Activated CD4-positive, alpha-beta T cell treated with anti-CD3 and anti-CD28 coated beads, Interleukin-2, amount 50 U/mL, for 48 hours (primary cell): ENCODE results near the gene TDRD9.
A peak's percentile ranks its signal among the peaks of the same experiment; 100 is the strongest.
"Not testable (repeated sequence)": the region's sequence is repeated elsewhere in the genome, so short reads cannot be mapped to it uniquely, and the experiment has no call there.

Experiments
- DNase-seq, 2 experiments: peaks; one replicate each; pipeline ENCODE4 v3.0.0-alpha.2; 2020

Gene TDRD9, protein sequence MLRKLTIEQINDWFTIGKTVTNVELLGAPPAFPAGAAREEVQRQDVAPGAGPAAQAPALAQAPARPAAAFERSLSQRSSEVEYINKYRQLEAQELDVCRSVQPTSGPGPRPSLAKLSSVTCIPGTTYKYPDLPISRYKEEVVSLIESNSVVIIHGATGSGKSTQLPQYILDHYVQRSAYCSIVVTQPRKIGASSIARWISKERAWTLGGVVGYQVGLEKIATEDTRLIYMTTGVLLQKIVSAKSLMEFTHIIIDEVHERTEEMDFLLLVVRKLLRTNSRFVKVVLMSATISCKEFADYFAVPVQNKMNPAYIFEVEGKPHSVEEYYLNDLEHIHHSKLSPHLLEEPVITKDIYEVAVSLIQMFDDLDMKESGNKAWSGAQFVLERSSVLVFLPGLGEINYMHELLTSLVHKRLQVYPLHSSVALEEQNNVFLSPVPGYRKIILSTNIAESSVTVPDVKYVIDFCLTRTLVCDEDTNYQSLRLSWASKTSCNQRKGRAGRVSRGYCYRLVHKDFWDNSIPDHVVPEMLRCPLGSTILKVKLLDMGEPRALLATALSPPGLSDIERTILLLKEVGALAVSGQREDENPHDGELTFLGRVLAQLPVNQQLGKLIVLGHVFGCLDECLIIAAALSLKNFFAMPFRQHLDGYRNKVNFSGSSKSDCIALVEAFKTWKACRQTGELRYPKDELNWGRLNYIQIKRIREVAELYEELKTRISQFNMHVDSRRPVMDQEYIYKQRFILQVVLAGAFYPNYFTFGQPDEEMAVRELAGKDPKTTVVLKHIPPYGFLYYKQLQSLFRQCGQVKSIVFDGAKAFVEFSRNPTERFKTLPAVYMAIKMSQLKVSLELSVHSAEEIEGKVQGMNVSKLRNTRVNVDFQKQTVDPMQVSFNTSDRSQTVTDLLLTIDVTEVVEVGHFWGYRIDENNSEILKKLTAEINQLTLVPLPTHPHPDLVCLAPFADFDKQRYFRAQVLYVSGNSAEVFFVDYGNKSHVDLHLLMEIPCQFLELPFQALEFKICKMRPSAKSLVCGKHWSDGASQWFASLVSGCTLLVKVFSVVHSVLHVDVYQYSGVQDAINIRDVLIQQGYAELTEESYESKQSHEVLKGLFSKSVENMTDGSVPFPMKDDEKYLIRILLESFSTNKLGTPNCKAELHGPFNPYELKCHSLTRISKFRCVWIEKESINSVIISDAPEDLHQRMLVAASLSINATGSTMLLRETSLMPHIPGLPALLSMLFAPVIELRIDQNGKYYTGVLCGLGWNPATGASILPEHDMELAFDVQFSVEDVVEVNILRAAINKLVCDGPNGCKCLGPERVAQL (N-terminal part only)

DNA sequence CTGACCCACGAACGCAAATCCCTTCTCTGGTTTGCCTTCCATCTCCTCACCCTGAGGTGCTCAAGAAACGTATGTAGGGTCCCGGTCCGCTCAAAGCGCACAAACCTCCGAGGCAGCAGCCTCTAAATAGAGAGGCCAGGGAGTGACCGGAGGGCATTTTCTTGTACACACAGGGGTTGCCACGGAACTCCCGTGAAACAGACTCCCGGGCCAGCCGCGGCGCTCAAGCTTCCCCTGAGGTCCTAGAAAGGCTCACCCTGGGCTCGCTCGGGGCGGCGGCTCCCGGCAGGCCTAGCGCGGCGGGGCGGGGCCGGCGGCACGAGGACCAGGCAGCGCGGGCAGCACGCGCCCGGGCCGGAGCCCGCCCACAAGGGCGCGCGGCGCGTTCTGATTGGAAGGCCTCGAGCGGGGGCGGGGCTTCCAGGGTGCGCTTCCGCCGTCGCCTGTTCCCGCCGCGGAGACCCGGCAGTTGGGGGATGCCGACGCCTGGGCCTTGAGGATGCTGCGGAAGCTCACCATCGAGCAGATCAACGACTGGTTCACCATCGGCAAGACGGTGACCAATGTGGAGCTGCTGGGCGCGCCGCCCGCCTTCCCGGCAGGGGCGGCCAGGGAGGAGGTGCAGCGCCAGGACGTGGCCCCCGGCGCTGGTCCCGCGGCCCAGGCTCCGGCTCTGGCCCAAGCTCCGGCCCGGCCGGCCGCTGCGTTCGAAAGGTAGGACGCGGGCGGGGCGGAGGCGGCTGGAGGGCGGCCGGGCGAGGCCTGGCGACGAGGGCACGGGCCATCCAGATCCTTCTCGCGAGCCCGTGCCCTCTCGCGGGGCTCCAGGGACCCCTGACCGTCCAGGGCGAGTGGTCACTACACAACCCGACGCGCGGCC lies at the start of gene TDRD9:
Gene TDRD9 (plus strand): TSS at position 446 of the 880 bp plus-strand sequence. CDS start 54 bp downstream, at position 500.
- no peak for DNase-seq

DNA sequence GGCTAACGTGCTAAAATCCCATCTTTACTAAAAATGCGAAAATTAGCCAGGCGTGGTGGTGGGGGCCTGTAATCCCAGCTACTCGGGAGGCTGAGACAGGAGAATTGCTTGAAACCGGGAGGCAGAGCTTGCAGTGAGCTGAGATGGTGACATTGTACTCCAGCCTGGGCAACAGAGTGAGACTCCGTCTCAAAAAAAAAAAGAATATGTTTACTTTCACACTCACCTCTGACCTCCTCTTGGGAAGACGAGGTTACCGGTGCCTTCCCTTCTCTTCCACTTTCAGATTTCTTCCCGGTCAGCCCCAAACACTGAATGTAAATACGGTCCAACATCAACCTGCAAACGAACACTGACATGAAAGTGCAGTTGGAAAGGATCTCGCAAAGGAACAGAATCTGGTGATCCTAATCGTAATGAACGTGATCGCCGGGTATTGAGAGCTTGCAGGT lies 49.1 kb upstream of the TDRD9 start:
- DNase-seq, result no peak

DNA sequence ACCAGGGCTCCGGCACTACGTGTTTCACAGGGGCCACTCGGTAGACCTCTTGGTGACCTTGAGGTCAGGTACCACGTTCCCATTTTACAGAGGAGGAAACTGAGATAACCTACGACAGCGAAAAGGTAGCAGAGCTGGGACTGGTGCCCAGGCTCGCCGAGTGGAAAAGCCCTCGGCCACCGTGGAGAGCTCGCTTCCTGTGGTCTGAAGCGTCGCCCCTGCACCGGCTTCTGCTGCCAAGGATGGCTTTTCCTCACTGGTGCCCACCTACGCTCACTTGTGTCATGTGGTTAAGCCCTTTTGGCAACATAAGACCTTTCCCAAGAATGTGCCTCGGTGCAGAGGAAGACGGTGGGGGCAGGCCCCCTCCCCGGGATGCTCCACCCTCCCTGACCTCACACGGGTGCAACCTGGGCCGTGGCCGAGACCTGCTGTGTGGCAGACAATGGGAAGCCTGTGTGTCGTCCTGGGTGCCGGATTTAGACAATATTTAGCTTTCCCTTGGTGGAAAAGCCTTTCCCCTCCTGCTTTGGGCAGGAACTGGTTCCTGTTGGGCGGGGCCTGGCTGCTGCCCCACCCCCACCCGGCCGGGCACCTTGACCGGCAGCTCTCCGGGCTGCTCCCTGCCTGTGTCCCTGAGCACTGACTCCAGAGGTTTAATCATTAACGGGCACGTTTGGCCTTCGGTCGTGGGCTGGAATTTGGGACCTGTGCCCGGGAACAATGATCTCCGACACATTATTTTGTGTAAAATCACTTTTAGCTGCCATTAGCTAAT lies 48.5 kb upstream of the TDRD9 start:
- peak in 1 of 2 experiments; percentile 16 for DNase-seq

DNA sequence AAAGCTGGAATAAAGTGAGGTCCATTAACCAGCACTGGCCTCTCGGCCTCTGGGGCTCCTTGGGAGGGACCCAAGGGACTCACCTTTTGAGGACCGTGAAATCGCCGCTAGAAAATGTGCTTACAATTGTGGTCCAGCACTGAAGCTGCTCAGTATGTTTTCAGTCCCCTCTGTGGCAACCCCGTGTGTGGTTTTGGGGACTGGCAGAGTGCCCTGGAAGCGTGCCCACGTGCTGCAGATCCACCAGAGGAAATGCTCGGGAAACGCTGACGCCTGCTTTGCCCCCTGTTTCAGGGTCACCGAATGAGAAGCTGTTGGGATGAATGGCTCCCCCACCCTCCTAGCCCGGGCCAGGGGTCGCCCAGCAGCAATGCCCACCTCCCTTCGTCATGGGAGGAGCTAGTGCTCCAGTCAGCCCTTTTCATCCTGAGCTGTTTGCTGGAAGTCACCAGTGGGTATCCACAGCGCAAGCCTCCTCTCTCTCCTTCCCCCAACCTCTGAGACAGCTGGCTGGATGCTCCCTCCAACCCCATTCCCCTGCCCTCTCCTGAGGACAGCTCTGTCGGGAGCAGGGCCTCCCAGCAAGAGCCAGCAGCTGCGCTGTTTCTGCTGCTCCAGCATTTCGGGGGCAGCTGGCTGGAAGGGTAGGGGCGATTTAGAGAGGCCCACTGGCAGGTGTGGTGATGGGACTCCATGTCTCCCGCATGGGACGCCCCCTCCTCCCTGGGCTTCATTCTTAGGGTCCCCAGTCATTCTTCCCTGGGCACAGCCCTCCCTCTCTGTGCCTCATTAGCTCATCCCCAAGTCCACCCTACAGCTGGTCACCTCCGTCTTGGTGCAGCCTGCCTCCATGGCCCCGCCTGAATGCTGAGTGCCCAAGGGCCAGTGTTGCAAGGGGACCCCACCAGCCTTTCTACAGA lies 47.6 kb upstream of the TDRD9 start:
- no peak for DNase-seq

DNA sequence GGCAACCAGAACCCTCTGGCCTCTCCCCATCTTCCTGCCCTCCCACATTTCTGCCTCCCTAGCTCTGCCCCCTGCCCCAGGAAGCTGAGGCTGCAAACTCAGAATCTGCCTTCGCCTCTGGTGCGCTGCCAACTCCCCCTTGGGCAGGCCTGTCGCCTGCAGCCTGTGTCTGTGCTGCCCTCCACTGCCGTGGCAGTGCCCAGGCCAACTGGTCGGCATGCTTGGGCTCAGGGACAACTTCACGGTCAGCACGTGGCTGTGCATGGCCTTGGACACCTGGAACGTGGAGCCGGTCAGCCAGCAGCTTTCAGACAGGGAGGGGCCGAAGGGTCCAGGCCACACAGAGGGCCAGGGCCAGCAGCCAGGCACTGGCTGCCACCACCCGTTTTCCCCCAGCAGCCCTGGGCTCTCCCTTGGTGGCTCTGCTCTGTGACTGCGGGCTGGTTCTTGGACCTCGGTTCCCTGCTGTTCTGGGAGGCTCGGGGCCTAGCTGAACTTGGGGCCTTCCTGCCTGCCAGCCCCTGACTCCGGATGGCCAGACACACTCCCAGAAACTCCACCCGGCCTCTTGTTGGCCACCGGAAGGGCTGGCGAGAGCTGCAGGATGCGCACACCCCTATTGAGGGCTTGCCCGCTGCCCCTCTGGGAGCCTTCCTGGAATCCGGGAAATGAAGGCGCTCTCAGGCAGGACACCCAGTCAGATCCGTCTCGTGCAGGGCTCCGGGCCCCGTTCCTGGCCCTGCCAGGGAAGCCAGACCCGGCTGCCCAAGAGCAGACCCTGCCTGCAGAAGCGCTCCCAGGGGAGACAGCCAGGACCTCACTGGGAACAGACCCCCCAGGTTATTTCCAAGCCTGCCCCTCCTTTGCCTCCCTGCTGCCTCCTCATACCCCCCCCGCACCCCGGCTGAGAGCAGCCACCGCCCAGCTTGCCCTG lies 46.7 kb upstream of the TDRD9 start:
- no peak for DNase-seq

DNA sequence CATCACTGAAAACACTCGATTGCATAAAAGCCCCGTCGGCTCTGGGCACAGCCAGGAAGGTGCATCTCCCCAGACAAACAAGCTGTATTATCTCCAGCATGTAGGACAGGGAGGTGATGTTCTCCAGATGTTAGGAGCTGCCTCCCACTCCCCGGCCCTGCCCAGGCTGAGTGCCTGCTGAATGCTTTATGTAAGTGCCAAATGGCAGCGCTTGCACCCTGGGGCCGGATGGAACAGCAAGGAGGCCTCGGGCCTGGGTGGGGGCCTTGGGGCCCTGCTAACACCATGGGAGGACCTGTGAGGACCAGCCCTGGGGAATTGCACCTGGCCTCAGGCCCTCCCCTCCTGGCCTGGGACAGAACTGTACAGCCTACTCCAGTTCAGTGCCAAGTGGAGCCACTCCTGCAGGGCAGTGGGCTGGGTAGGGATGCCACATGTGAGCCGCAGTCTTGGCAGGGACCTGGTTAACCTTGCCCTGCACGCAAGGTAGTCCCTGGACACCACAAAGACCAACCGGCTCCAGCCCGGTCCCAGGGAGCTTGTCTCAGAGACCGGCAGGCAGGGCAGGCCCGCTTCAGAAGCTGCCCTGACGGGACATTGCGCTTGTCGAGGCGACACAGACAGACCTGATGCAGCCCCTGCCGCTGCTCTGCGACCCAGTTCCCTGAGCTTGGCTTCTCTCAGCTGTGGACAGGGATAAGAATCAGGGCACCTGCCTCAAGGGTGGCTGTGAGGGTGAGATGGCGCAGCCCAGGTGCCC lies 45.6 kb upstream of the TDRD9 start:
- no peak for DNase-seq

DNA sequence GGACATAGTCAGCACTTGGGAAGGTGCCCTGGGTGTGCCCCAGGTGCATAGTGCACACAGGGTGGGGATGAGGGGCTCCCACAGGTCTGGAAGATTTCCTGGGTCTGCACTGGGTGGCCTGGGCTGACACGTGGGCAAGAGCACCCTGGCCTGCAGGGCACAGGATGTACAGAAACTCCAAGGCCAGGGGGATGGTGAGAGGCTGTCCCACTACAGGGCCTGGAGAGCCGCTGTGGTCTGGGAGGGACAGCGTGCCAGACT lies 45.1 kb upstream of the TDRD9 start:
- no peak for DNase-seq

DNA sequence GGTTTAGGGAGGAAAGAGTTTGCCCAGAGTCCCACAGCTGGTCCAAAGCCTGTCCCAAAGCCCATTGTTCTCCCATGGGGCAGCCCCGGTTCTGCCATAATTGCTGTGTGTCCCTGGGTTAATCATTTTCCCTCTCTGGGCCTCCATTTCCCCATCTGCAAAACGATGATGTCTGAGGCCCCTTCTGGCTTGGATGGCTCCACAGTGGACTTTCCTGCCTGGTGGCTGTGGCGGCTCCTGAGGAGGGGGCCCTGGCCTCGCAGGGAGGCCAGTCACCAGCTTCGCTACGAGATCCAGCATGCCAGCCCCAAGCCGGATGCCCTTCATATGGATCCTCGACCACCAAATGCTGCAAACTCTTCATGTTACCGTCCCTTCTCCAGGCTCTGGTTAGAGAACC lies 43.4 kb upstream of the TDRD9 start:
- DNase-seq, result no peak

DNA sequence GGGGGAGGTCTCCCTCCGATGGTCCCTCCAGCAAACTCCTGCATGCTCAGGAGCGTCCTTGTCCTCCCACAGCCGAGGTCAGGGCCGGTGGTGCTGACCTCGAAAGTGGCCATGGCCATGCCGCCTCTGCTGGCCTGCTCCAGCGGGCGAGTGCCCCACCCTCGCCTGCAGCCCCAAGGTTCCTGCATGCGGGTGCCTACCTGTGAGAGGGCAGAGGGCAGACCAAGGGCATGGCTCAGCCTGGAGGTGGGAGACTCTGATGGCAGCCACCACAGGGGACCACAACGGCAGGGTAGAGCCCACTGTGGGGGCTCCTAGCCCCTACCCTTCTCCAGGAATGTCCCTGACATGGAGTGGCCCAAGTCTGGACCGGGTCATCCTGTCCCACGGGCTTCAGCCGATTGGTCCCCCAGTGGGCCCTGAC lies 42.7 kb upstream of the TDRD9 start:
- no peak for DNase-seq

DNA sequence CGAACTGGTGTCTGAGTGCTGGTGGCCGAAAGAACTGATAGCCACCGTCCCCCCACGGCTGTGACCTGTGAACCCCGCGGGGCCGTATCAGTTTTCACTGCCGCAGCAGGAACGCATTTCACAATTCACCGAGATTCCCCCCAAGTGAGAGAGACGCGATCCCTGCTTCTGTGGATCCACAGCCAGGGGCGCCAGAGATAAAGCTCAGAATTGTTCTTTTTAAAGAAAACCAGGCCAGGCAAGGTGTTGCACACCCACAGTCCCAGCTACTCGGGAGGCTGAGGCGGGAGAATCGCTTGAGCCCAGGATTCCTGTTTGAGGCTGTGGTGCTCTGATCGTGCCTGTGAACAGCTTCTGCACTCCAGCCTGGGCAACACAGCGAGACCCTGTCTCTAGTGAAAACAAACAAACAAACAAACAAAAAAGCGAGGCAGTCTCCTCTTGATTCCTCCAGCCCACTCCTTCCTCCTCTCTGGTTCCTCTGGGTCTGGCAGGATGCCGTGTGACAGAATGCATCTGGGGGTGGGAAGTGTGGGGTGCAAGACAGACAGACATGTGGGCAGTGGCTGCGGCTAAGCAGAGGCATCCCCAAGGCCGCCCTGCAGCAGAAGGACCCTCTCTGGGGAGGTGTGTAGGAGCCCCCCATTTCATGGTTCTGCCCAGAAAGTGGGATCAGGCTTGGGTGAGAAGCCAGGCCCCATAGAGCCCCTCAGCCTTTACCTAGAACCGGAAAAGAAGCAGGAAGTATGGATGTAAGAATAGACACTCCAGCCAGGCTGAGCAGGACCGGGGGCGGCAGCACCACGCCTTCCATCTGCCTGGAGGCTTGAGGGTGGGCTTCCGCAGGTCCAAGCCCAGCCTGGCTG lies 41.7 kb upstream of the TDRD9 start:
- no peak for DNase-seq

DNA sequence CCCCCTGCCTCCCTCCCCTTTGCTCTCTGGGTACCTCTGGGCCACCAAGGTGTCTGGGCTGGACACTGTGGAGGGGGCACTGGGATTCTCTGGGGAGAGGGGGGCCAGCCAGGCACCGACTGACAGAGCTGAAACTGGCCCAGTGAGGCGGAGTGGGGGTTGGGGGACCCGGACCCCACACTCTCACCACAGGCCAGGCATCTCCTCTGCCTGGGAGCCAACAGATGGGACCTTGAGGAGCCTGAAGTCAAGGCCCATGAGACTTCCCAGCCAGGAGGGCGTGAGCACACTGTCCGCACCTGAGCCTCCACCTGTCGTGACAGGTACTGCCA lies 41.1 kb upstream of the TDRD9 start:
- no peak for DNase-seq

DNA sequence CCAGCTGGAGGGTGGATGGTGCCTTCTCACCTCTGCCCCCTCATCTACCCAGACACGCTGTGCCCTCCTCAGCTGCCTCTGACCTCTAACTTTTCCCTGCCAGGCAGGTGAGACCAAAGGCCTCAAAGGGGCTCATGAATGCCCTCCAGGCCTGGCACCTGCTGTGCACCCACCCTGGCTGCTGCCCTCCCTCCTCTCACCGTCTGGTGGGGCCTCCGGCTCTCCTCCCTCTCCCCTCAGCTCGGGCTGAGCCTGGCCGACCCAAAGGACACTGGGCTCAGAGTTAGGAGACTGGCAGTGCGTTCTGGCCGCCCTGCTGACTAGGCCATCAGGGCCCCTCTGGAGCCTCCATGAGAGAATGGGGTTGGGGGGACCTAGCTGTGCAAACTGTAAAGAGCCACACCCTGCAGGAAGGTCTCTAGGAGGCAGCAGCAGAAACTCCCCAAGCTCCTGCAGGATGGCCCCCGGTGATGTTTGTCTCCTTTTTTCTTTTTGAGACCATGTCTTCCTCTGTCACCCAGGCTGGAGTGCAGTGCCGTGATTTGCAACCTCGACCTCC lies 40.6 kb upstream of the TDRD9 start:
- DNase-seq, result no peak

DNA sequence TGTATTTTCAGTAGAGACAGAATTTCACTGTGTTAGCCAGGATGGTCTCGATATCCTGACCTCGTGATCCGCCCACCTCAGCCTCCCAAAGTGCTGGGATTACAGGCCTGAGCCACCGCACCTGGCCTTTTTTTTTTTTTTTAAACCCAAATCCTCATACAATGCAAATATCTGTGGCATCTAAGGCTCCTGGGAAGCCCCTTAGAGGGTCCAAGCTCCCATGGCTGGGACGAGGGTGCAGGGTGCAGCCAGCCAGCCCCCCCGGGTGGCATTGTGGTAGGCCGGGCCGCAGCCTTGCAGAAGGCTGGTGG lies 39.3 kb upstream of the TDRD9 start:
- not testable (repeated sequence) for DNase-seq

DNA sequence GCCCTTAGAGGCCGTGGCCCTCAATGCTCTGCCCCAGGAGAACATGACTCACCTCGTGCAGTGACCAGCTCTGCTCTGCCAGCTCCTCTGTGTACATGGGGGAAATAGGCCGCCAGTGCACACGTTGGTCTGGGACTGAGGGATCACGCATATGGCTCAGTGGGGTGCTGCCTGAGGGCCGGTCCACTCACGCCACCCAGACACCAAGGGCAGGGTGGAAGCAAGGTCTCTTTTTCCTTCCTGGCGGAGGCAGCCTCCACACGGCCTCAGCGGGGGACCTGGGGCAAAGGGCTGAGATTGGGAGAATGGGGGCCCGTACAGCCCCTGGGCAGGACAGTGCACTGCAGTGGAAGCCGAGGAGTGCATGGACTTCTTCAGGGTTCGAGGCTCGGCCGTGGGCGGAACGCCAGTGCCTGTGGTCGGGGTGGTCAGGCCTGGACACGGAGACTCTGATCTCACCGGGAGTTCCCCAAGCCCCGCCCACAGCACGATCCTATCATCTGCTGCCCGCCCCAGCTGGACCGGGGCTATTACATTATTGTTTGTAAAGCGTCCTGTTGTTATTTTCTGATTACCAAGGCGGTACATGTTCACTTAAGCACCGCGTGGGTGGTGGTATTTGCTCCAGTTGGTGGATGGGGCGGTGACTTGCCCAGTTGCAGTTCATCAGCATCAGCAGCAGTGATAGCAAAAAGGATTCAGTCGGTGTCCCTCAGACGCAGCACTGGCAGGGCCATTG lies 38.8 kb upstream of the TDRD9 start:
- DNase-seq, result no peak

DNA sequence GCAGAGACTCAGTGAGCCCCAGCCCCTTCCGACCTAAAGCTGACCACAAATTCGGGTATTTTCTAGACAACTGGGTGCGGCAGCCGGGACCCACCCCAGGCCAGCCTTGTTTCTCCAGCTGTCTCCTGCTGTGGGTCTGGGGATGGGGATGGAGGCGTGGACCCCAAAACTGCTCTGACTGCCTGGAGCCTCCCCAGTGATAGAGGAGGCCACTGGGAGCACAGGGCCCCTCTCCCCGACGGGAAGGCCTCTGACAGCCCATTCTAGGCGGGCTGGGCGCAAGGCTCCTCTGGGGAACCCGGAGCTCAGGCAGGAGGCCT lies 38.2 kb upstream of the TDRD9 start:
- DNase-seq, result no peak

DNA sequence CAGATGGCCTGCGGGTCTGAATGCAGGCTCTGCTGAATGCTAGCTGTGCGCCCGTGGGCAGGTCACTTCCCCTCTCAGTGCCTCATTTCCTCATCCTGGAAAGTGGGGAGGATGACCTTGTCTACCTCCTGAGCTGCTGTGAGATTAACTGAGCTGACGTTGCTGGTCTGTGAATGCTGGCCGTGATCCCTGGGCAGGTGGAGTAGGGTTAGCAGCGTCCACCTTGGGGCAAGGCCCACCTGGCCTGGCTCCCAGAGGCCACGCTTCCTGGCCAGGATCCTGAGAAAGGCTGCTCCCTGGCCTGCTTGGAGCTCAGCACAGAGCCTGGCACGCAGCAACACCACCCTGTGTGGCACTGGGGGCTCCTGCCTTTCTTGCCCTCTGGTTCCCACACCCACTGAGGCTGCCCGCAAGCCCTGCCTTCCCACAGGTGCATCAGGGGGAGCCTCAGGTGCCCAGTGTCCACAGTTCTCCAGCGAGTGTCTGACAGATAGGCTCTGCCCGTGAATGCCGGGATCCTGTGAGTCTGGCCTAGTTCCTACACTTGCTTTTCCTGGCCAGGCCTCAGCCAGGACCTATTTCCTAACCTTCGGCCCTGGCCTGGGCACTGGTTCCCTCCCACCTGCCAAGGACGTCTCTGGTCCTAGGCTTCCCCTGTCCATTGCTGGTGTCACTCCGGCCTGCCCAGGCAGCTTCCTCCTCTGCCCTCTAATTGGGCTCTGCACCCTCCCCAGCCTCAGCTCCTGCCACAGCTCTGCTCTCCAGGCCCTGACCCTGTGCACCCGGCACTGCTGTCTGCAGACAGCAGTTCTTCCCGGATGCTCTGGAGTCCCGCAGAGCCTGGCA lies 37.2 kb upstream of the TDRD9 start:
- no peak for DNase-seq
